A549 (cell line): ENCODE data around the gene CCDC80.

Experiments
- CEBPB ChIP-seq, 2 experiments: fragments of >200 bp in 1 of 2; sonication (Bioruptor Twin) in 1 of 2; formaldehyde crosslinking in 1 of 2; IDR thresholded peaks; 2 replicates each; pipeline ENCODE4 v1.6.1; 2012 to 2016
- CHD2 ChIP-seq: fragments of 150-350 bp; IDR thresholded peaks from 2 replicates; pipeline ENCODE4 v1.6.1; 2014; ENCODE audit warnings: low read length; ENCODE audit not compliant: partially characterized antibody
- CTCF ChIP-seq: fragments of >200 bp; sonication (Bioruptor Twin); formaldehyde crosslinking; IDR thresholded peaks from 3 replicates; pipeline ENCODE4 v1.5.1; 2016
- MAX ChIP-seq: IDR thresholded peaks from 2 replicates; pipeline ENCODE4 v1.6.1; 2012
- RAD21 ChIP-seq, 2 experiments: fragments of >200 bp in 1 of 2; sonication (Bioruptor Twin) in 1 of 2; formaldehyde crosslinking in 1 of 2; IDR thresholded peaks in 1 of 2; conservative IDR thresholded peaks in 1 of 2; 2 replicates in 1 of 2; 3 replicates in 1 of 2; pipeline ENCODE4 v1.6.1; 2012 to 2018; ENCODE audit warnings: inconsistent platforms in 1 of 2
- REST ChIP-seq: fragments of 200-600 bp; sonication (generic); IDR thresholded peaks from 2 replicates; pipeline ENCODE4 v1.6.1; 2016; ENCODE audit warnings: antibody characterized with exemption, mild to moderate bottlenecking, moderate library complexity
- TP53 ChIP-seq: fragments of 250-450 bp; sonication (Bioruptor Pico); IDR thresholded peaks from 2 replicates; pipeline ENCODE4 v1.5.0; 2021; ENCODE audit warnings: mild to moderate bottlenecking, moderate library complexity

- no peak for TF ChIP-seq CHD2
- TF ChIP-seq MAX: no peak
- TF ChIP-seq CTCF: no peak
- no peak for TF ChIP-seq TP53
- no peak for TF ChIP-seq RAD21 (conservative IDR thresholded peaks at IDR 0.05 in 1 of 2, IDR thresholded peaks at IDR 0.05 in 1 of 2)
- no peak for TF ChIP-seq CEBPB (IDR thresholded peaks at IDR 0.05)
- TF ChIP-seq REST: no peak
Measured at GRCh38 chr3:112569265-112569664, 71.7 kb downstream of the CCDC80 start.
